Measurements from ENCODE around the gene KIF17.

DNA sequence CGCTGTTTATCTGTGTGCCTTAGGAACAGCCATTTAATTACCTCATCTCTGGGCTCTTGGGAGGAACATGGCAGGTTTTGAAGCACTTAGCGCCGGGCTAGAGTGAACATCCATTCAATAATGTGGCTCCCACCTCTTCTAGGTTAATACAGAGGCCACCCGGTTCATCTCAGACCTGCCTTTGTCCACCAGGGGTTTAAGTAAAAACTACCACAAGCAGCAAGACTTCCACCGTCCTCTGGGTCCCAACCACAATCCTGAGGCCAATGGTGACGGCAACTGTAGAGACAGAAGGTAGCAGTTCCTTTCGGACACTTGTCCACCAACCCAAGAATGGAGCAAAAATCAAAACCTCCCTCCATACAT, 55.7 kb downstream of the KIF17 start:
- TF ChIP-seq SRF (IDR thresholded peaks at IDR 0.05; ENCODE audit: low read depth, low read length) (no peak), POLR2A (IDR thresholded peaks at IDR 0.05; ENCODE audit: control extremely low read depth in 1 of 2, low read depth in 2 of 2, low read length in 2 of 2) (no peak), PHF8 (conservative IDR thresholded peaks at IDR 0.05; ENCODE audit: low read depth, low read length) (no peak), EZH2 (IDR thresholded peaks at IDR 0.05; ENCODE audit: low read depth, low read length, severe bottlenecking) (no peak), POLR2AphosphoS5 (IDR thresholded peaks at IDR 0.05; ENCODE audit: low read depth, low read length) (no peak), CTCF (IDR thresholded peaks at IDR 0.05; ENCODE audit: control extremely low read depth in 1 of 3, insufficient read depth in 1 of 3, low read depth in 1 of 3, low read length in 3 of 3) (peak in 1 of 3 experiments; percentile 0; a peak in 1 of 4 replicates)
- TF ChIP-seq, protein P1, sequence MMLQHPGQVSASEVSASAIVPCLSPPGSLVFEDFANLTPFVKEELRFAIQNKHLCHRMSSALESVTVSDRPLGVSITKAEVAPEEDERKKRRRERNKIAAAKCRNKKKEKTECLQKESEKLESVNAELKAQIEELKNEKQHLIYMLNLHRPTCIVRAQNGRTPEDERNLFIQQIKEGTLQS (IDR thresholded peaks at IDR 0.05; ENCODE audit: insufficient read depth, low read depth, low read length): no peak
